HuH-7 (cell line): Measurements from ENCODE around the gene ZNF750.

Experiments
- DNase-seq: peaks from one replicate; pipeline ENCODE4 v3.0.0; 2011; ENCODE audit warnings: low spot score

The ZNF750 gene

DNA sequence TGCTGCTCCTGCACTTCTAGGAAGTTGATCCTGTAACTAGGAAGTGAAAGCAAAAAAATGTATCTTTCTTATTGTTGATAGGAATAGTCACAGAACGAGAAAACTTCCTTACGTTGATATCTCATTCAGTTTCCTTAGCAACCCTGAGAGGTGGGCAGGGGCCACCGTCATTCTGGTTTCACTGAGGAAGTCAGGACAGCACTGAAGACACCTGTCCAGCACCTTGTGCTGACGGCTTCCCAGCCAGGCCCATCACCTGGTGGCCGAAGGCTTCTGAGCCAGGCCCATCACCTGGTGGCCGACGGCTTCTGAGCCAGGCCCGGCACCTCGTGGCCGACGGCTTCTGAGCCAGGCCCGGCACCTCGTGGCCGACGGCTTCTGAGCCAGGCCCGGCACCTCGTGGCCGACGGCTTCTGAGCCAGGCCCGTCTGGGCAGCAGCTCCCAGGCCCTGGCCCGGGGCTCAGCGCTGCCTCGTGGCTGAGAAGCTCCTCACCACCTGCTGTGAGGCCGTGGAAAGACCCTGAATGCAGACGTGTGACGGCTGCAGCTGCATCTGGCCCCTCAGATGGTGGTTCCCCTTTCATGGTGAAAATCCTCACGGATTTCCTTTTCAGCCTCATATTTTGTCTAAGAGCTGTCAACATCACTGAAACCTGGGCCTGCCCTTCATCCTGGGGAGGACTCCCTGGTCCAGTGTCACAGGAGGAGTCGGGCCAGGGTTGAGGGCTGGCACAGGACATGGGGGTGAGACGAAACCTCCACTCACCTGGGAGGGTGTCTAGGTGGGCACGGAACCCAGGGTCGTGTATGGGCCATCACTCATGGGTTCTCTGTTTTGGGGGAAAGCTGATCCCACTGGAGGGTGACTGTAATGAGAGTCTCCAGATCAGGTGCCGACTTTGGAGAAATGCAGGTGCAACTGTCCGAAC, 33.0 kb upstream of the ZNF750 start:
- DNase-seq = no peak

DNA sequence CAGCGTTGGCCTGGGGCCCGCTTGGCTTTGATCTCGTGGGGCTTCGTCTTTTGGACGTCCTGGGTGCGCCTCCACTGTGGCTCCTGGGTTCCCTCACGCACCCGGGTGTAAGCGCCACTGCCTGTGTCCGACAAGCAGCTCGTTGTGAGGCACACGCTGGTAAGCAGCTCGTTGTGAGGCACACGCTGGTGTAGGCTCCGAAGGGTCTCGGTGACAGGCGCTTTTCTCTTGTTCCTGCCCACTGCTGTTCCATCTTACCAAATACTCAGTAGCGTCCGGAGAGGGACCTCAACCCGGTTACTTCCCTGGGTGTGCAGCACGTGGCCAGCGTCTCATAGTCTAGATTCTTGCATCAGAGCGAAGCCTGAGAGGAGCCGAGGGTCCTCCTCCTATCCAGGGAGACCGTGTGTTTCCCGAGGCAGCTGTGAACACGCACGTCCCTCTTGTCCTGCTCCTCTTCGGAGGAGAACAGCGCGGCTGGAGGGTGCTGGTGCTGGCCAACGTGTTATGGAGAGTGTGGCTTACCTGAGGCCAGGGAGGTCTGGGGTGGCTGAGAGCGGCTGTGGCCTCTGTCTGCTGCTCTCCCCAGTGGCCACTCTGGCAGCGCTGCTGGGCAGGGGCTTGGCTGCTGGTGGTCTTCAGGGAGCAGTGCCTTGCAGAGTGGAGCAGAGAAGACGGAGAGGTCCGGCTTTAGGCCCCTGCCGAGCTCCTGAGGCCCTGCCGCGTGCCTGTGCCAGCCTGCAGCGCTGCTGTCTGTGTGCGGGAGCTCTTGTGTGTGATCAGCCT, 32.1 kb upstream of the ZNF750 start:
- no peak for DNase-seq

DNA sequence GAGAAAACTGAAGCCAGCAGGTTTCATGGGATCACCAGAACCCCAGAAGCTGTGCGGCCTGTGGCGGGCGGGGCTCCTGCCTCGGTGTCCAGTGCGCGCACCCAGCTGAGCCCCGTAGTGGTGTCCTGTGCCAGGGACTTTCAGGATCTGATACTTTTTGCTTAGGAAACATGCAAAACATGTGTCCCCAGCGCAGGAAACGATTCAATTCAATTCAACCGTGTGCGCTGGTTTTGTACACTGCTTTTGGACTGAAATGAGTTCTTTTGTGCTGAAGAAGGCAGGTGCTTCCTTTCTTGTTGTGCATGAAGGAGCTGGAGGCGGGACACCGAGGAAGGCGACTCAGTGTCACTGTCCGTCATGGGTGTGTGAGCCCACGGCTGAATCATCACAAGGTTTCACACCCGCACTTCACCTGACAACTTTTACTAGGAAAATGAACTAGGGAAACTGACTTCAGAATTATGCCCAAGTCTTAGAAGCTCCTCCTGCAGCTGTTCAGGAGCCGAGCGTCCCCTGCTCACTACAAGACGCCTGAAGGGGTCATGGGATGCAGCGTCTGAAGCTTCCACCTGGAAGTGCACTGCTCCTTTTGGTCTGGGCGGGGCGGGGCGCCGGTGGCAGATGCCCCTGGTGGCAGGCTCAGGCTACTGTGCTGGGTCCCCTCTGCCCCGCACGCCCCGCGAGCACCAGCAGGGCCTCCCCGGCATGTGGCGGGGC, 31.4 kb upstream of the ZNF750 start:
- no peak for DNase-seq

DNA sequence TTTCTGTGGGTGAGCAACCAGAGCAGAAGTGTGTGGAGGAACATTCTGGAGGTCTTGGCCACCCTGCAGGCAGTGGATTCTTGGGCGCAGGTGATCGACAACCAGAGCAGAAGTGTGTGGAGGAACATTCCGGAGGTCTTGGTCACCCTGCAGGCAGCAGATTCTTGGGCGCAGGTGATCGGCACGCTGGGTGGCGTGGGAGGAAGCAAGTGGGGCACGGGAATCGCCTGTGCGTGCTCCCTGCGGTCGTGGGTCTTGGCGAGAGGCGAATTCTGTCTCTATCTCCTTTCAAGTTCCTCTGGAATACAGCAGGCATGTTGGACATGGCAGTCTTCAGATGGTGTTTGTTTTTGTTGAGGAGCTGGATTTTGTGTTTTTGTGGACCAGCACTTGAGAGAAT, 30.7 kb upstream of the ZNF750 start:
- DNase-seq = no peak

DNA sequence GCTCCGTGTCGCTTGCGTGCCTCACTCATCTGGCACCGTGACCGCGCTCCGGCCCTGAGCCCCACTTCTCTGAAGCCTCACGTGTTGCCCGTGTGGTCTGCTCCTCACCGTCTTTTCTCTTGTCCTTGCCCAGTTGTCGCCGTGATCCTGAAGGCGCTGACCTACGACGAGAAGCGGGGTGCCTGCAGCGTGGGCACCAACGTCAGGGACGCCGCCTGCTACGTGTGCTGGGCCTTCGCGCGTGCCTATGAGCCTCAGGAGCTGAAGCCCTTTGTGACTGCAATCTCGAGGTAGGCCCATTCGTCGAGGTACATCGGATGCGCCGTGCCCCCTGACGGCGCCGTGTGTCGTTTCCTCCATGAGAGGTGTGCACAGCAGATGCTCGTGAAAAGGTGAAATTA, 30.3 kb upstream of the ZNF750 start:
- DNase-seq = no peak

DNA sequence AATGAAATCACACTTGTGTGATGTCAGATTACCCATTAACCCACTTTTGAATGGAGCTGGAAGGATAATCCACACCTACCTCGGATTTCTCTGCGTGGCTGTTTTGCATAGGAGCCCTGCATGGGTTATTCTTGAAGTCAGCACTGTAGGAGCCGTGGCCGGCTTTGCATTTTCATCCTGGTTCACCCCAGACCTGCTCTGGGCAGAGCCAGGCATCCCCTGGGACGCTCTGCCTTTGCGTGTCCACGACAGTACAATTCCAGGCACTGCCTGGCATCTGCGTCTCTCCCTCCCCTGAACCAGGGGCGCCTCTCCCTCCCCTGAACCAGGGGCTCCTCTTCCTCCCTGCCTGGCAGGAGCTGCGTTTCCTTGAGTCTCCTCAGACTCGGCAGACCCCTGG, 29.7 kb upstream of the ZNF750 start:
- no peak for DNase-seq

DNA sequence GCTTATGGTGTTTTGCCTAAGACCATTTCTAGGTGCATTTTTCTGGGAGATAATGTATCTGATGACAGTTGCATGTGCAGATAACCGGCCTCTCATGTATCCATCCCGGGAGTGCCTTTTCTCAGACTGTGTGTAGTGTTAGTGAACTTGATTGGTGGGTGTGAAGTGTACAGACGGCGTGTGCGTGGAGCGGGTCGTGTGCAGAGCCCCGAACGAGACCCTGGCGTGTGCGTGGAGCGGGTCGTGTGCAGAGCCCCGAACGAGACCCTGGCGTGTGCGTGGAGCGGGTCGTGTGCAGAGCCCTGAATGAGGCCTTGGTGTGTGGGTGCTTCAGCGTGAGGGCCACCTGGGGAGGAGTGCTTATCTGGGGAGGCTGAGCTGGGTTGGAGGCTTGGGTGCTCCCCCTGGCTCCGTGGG, 28.9 kb upstream of the ZNF750 start:
- no peak for DNase-seq

DNA sequence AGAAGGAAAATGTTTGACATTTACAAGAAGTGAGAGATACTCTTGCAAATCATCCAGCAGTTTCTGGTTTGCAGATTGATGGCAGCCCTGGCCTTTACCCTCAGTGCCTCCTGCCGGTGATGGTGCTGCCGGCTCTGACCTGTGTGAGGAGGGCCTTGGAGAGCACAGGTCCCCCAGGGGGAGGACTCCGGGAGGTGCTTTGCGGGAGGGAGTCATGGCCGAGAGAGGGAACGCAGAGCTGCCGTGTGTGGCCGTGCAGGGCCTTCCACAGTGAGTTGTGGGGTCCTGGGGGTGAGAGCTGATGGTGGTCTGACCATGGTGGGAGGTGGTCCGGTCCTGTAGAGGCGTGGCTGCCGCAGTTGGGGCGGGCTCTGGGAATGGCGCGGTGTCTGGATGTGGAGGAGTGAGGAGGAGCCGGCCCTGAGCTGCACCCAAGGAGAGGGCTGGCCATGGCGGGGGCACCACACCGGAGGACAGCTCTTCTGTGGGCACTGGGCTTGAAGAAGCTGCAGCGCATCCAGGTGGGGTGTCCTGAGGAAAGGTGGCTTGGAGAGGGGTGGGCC, 28.0 kb upstream of the ZNF750 start:
- no peak for DNase-seq

DNA sequence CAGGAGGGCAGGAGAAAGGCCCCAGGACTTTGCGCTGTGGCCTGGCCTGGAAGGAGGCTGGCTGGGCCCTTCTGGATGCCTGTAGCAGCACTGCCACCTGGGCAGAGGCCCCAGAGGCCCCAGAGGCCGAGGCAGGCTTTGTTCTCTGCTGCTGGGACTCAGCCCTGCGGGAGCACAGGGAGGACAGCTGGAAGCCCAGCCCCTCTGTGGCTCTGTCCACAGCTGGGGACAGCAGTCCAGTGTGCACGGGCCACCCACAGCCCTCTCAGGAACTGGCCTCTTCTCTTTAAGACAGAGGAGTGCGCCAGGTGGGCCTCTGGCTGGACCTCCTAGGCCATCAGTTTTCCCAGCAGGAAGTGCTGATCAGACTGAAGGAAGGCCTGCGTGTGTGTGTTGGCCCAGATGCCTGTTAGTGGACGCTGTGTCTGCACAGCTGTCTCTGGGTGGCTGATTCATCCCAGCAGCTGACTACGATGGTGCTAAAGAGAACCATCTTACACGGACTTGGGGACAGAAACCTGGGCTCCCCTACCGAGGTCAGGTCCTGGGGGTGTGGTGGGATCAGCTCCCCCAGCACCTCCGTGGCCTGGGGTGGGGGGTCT, 26.9 kb upstream of the ZNF750 start:
- no peak for DNase-seq

DNA sequence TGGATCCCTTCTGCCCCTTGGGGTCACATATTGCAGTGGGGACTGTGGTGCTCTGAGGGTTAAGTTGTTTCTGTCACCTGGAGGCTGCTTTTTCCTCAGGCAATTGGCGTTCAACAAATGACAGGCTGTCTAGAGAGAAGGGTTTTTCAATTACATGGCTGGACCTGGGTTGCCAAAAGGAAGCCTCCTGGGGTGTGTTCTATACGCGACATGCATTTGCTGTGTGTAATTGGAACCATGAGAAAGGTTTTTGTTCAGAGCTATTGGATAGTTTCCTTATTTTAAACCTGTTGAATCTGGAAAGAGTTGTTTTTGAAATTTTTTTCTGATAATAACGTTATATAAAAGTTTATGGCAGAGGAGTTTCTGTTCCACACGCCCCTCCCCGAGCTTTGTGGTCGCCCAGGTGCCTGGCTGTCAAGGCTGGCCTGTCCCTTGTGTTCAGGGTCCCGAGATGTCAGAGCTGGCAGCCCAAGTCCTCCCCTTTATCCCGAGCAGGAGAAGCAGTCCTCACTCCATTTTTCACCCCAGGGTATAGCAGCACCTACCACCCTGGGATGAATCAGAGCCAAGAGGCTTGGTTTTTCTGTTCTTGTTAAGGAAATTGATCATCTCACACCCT, 26.1 kb upstream of the ZNF750 start:
- no peak for DNase-seq

DNA sequence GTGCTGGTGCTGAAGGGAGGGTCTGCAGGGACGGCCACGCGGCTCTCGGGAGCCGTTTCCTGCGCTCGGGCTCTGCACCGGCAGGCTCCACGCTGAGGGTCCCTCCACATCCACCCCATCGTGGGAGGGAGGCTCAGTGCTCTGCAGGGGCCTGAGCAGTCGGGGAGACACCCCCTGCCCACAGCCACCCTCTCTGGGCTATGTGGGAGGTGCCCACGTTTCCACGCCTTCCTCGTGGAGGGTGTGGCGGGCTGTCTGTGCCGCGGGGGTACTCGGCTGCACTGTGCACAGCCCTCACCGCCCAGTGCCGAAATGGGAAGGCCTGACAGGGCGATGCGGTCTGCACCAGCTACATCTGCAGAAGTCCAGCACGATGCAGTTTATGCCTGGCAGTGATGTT, 25.5 kb upstream of the ZNF750 start:
- DNase-seq = no peak

DNA sequence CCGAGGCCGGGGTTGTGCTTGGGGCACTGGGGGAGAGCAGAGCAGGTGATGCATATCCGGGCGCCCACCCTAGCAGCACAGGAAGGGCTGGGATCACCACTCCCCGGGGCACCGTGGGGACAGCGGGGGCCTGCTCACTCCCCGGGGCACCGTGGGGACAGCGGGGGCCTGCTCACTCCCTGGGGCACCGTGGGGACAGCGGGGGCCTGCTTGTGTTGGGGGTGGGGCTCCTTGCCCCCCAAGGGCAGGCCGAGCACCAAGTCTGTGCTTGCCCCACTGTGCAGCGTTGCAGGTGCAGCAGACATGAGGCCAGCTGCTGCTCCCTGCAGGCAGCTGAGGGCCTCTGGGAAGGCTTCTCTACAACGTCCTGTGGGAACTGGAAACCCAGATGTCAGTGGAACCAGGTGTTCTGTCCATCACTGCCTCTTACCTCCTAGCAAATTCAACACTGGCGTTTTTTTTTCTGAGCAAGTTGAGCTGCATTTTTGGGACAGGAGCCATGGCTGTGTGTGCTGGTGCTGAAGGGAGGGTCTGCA, 25.0 kb upstream of the ZNF750 start:
- DNase-seq = no peak

DNA sequence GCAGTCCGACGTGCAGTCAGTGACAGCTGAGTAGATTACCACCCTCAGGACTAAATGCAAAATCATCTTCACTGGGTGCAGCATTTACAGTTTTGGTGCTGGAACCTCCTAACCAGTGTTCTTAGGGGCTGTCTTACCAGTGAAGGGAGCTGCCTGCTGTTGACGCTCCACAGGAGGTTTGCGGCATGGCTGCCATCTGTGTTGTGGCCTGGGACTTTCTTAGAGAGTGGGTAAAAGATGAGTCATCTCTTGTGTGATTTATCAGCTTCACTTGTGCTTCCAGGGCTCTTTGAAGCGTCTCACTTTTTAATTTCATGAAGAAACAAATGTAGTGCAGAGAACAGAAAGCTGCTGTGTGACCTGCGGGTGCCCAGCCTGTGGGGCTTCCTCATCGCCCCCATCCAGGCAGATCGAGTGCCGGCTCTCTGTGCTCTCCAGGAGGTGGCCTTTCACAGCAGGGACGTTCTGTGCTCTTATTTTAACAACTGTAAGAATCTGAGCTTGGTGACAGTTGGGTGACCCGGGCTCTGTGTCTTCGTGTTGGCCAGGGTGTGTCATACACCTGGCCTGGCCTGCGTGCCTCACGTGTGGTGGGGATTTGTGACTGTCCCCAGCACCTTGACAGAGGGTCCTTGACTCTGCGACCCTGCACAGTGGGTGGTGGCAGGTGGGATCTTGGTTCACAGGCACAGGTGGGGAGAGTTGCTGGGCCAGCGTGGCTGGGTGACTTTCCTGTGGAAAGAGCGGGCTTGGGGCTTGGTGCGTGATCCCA, 24.3 kb upstream of the ZNF750 start:
- DNase-seq = no peak

DNA sequence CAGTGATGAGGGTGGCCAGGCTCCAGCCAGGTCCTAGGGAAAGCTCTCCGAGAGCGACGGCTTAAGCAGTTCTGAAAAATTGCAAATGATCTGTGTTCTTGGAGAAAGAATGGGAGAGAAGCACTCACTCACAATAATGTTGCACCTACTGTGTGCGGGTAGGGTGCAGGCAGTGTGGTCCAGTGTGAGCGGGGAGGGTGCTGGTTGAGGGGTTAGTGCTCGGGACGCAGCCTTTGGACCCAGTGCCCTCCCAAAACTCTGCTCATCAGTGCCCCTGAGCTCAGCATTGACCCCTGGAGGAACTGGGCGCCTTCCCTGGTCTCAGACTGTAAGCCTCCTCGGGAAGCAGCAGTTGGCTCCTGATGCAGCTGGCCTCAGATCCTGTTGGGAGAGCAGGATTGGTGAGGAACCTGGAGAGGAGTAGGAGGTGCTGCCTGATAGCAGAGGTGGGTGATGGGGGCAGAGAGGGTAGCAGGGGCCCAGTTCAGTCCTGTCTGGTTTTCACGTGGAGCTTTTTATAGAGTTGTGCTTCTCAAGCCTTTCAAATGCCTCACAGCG, 23.6 kb upstream of the ZNF750 start:
- no peak for DNase-seq

DNA sequence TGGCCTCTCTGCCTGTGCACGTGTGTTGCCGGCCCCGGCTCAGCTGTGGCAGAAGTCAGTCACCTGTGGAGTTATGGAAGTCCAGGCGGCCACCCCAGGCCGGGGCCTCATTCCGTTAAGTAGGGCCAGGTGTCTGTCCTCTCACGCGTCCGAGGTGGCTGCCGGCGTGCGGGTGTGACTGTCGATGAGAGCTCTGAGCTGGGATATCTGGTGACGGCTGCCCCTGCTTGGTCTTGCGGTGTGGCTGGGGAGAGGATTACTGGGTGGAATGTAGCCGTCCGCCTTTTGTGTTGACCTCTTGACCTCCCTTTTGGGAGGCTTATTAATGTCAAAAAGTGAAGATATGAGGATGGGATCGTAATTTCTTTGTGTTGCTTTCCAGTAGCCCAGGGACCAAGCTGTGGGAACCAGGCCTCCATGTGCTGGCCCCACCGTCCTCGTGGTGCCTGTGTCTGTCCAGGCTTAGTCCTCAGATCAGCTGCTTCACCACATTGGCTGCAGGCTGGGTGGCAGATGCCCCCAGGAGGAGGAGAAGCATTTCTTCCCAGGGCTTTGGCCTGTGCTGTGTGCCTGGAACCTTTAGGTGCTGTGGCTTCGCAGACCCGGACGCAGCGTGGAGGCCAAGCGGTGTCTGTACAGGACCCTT, 23.0 kb upstream of the ZNF750 start:
- no peak for DNase-seq

DNA sequence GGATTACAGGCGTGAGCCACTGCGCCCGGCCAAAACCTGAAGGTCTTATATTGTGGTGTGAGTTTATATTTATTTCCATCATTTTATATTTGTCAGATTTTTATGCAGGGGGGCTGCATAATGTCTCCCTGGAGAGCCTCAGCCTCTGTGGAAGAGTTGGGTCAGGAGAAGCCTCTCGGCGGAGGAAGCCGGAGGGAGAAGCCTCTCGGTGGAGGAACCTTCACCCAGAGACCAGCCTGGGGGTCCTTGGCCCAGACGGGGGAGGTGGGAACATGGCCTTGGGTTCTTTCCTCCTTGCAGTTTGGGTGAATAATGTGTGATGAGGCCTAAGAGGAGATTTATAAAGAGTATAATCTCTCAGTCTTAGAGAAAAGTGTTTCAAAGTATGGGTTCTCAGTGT, 22.4 kb upstream of the ZNF750 start:
- no peak for DNase-seq

DNA sequence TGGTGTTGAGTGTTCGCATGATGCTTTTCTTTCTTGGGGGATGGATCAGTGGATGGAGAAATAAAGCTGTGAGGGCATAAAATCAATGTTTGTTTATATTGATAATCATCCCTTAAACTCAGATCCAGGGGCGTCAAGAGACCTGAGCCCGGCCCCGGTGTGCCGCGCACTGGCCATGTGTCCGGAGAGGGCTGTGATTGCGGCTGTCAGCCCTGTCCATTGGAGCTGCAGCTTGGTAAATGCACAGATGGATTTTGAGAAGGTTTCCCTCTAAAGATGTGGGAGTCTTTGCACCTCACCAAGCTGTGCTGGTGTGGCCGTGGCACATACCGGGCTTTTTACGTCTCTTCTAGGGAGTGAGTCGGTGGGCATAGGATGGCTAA, 21.6 kb upstream of the ZNF750 start:
- DNase-seq = no peak

DNA sequence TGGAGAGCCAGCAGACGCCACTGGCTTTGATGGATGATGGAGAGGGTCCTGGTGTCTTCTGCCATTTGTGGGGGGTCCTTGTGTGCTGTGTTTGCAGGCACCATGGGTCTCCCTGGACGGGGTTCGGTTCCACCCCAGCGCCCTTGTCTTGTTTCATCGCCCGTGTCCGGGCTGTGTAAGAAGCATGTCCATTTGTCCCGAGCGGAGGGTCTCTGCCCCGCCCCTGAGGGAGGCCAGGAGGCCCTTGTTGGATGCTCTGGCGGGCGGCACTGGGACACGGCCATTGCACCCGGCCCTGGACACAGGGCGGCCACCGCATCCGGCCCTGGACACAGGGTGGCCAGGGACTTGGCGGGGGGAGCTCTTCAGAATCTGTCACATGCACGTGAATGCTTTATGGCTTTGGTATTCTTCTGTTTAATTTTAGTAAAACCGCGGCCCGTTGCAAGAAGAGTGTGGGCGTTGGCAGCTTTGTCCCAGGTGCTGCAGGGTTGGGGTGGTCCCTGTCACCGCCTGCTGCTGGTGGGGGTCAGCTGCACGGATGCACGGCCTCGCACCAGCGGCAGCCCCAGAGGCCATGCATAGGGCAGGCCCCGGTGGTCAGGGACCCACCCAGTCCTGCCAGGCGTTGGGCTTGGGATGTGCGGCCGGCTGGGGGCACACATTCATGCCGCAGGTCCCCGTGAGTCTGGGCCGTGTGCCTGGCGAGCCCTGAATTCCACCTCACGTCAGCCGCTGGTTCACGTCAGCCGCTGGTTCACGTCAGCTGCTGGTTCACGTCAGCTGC, 21.0 kb upstream of the ZNF750 start:
- DNase-seq = no peak
